Inflammatory macrophage treated with lipopolysaccharide for 4 hours (primary cell): ENCODE data around the gene FCHO2.

ENCODE experiments used
- DNase-seq: peaks from one replicate; pipeline ENCODE4 v3.0.0-alpha.2; 2020

Gene FCHO2

GRCh38 chr5:73139485-73139884, 183.6 kb downstream of the FCHO2 start:
- no peak for DNase-seq
